HUES64 (cell line): ENCODE results near the gene CA10.

Experiments used
- H3K27ac ChIP-seq: 2 replicates; pipeline ENCODE4 v1.7.0; 2013; ENCODE audit warnings: low read depth, low read length, inconsistent platforms
- H3K27me3 ChIP-seq: 2 replicates; pipeline ENCODE4 v1.6.1; 2013; ENCODE audit warnings: mild to moderate bottlenecking, low read length; ENCODE audit not compliant: insufficient read depth
- H3K36me3 ChIP-seq: 2 replicates; pipeline ENCODE4 v1.6.1; 2013; ENCODE audit warnings: mild to moderate bottlenecking, low read length; ENCODE audit not compliant: insufficient read depth
- H3K4me1 ChIP-seq: 2 replicates; pipeline ENCODE4 v1.6.1; 2013; ENCODE audit warnings: mild to moderate bottlenecking, low read length, moderate library complexity; ENCODE audit not compliant: insufficient read depth
- H3K4me3 ChIP-seq: 2 replicates; pipeline ENCODE4 v1.5.1; 2013; ENCODE audit warnings: mild to moderate bottlenecking, low read length, moderate library complexity
- H3K9ac ChIP-seq: 2 replicates; pipeline ENCODE4 v1.6.1; 2013; ENCODE audit warnings: mild to moderate bottlenecking, low read depth, low read length
- H3K9me3 ChIP-seq: 2 replicates; pipeline ENCODE4 v1.6.1; 2013; ENCODE audit warnings: low read depth, low read length; ENCODE audit not compliant: insufficient read depth
- WGBS: fragments of 150-250, 120-280 bp; methylation state at CpG from one replicate; pipeline ENCODE4 v1.1.7; 2013; ENCODE audit warnings: missing lambda C conversion rate; 5-methylcytosine and 5-hydroxymethylcytosine counted together

The CA10 gene

GRCh38 chr17:51841669-51842068 lies 316.8 kb downstream of the CA10 start:
- Histone ChIP-seq H3K4me1 (no peaks in the 10 kb centered on the region), H3K9me3 (no peaks in the 10 kb centered on the region), H3K9ac (no peak overlapping the region), H3K27me3 (no peaks in the 10 kb centered on the region), H3K4me3 (no peak overlapping the region), H3K36me3 (no peaks in the 10 kb centered on the region), H3K27ac (no peak overlapping the region)
- 77% methylated on average over 1 of the region's 1 CpG for WGBS

- Histone ChIP-seq H3K27ac (no peak overlapping the region), H3K4me3 (no peak overlapping the region), H3K9me3 (no peaks in the 10 kb centered on the region), H3K9ac (no peak overlapping the region), H3K27me3 (no peaks in the 10 kb centered on the region), H3K36me3 (no peaks in the 10 kb centered on the region), H3K4me1 (no peaks in the 10 kb centered on the region)
- 97% methylated on average over 2 of the region's 3 CpGs for WGBS
These were observed 317.8 kb downstream of the CA10 start for GRCh38 chr17:51840688-51841087.

GRCh38 chr17:51833620-51834019 lies 324.9 kb downstream of the CA10 start:
- Histone ChIP-seq H3K36me3 (no peaks in the 10 kb centered on the region), H3K4me1 (no peaks in the 10 kb centered on the region; the same call in 1 of the 2 replicates), H3K4me3 (no peak overlapping the region), H3K27me3 (no peaks in the 10 kb centered on the region), H3K9me3 (no peaks in the 10 kb centered on the region), H3K27ac (no peak overlapping the region), H3K9ac (no peak overlapping the region)
- 91% methylated on average over 3 of the region's 3 CpGs for WGBS

GRCh38 chr17:51833045-51833444 lies 325.5 kb downstream of the CA10 start:
- Histone ChIP-seq H3K27me3 (no peaks in the 10 kb centered on the region), H3K36me3 (no peaks in the 10 kb centered on the region), H3K4me1 (no peaks in the 10 kb centered on the region; the same call in 1 of the 2 replicates), H3K4me3 (no peak overlapping the region), H3K9ac (no peak overlapping the region), H3K9me3 (no peaks in the 10 kb centered on the region), H3K27ac (no peak overlapping the region)
- WGBS = 74% methylated on average over 2 of the region's 2 CpGs

GRCh38 chr17:51830886-51831285 lies 327.6 kb downstream of the CA10 start:
- Histone ChIP-seq H3K4me3 (no peak overlapping the region), H3K9me3 (no peaks in the 10 kb centered on the region), H3K27ac (no peak overlapping the region), H3K27me3 (no peaks in the 10 kb centered on the region), H3K36me3 (no peaks in the 10 kb centered on the region), H3K9ac (no peak overlapping the region), H3K4me1 (no peaks in the 10 kb centered on the region; the same call in 1 of the 2 replicates)
- WGBS = 59% methylated on average over 2 of the region's 3 CpGs

- Histone ChIP-seq H3K9me3 (no peaks in the 10 kb centered on the region), H3K36me3 (no peaks in the 10 kb centered on the region), H3K27ac (no peak overlapping the region), H3K9ac (no peak overlapping the region), H3K27me3 (no peaks in the 10 kb centered on the region), H3K4me1 (no peaks in the 10 kb centered on the region; the same call in 1 of the 2 replicates), H3K4me3 (no peak overlapping the region)
- 33% methylated on average over 1 of the region's 1 CpG for WGBS
These were observed 328.1 kb downstream of the CA10 start for GRCh38 chr17:51830451-51830850.

- no peak overlapping the region for H3K27ac ChIP-seq
- no peak overlapping the region for H3K4me3 ChIP-seq
- no peaks in the 10 kb centered on the region; the same call in 1 of the 2 replicates for H3K4me1 ChIP-seq
- H3K9ac ChIP-seq = no peak overlapping the region
- WGBS = 15% methylated on average over 1 of the region's 2 CpGs
- no peaks in the 10 kb centered on the region for H3K9me3 ChIP-seq
- H3K27me3 ChIP-seq = no peaks in the 10 kb centered on the region
- no peaks in the 10 kb centered on the region for H3K36me3 ChIP-seq
These were observed 329.6 kb downstream of the CA10 start for GRCh38 chr17:51828901-51829300.

- no peaks in the 10 kb centered on the region for H3K36me3 ChIP-seq
- H3K27me3 ChIP-seq = no peaks in the 10 kb centered on the region
- H3K27ac ChIP-seq = no peak overlapping the region
- no peaks in the 10 kb centered on the region for H3K9me3 ChIP-seq
- no peak overlapping the region for H3K9ac ChIP-seq
- H3K4me3 ChIP-seq = no peak overlapping the region
- no peaks in the 10 kb centered on the region; the same call in 1 of the 2 replicates for H3K4me1 ChIP-seq
- 86% methylated on average over 1 of the region's 1 CpG for WGBS
These were observed 331.4 kb downstream of the CA10 start for GRCh38 chr17:51827140-51827539.

GRCh38 chr17:51820766-51821165 lies 337.7 kb downstream of the CA10 start:
- no CpG with 5 or more reads among the region's 1 CpG for WGBS
- Histone ChIP-seq H3K4me1 (0 out of 2 replicates have a peak, but pooled peaks cover 5% of the 10 kb centered on the region), H3K9me3 (no peaks in the 10 kb centered on the region), H3K9ac (no peak overlapping the region), H3K4me3 (no peak overlapping the region), H3K27ac (no peak overlapping the region), H3K36me3 (no peaks in the 10 kb centered on the region), H3K27me3 (no peaks in the 10 kb centered on the region)

- H3K27ac ChIP-seq = no peak overlapping the region
- no peak overlapping the region for H3K9ac ChIP-seq
- 83% methylated on average over 1 of the region's 6 CpGs for WGBS
- H3K4me3 ChIP-seq = no peak overlapping the region
- H3K4me1 ChIP-seq = 0 out of 2 replicates have a peak, but pooled peaks cover 5% of the 10 kb centered on the region
- H3K36me3 ChIP-seq = no peaks in the 10 kb centered on the region
- H3K27me3 ChIP-seq = no peaks in the 10 kb centered on the region
- no peaks in the 10 kb centered on the region for H3K9me3 ChIP-seq
These were observed 338.3 kb downstream of the CA10 start for GRCh38 chr17:51820252-51820651.

GRCh38 chr17:51819341-51820219 lies 338.9 kb downstream of the CA10 start:
- Histone ChIP-seq H3K9ac (no peak overlapping the region), H3K4me3 (no peak overlapping the region), H3K27me3 (no peaks in the 10 kb centered on the region), H3K27ac (no peak overlapping the region), H3K36me3 (no peaks in the 10 kb centered on the region), H3K4me1 (0 out of 2 replicates have a peak, but pooled peaks cover 9% of the 10 kb centered on the region), H3K9me3 (no peaks in the 10 kb centered on the region)
- whole genome bisulfite sequencing = 61% methylated on average over 6 of the region's 6 CpGs
